K562 (cell line): ENCODE data around the gene SERPINH1. TPM values are rescaled to one million over a fixed set of nuclear protein-coding genes. Genes with fewer than 3 reads are reported as not detected.
A peak's percentile ranks its signal among the peaks of the same experiment; 100 is the strongest.

Experiments
- ATAC-seq: fragments of 200-7000 bp; cut with Tn5 transposase; 3 replicates; pipeline ENCODE4 v1.9.1; 2020; ENCODE audit warnings: moderate library complexity
- BruUV-seq: library from RNA; stranded (reverse); fragments of 400-500 nt; replicated peaks from 2 replicates; lab custom pipeline; 2021; lab: Mats Ljungman, UMichigan
- CTCF ChIA-PET: fragments of 300-600 bp; formaldehyde crosslinking; extraction: SDS; loops from one replicate; lab custom pipeline; 2021; ENCODE audit warnings: low intra/inter-chr PET ratio; lab: Yijun Ruan, JAX
- POLR2A ChIA-PET: fragments of 300-600, 350-650 bp; sonication (Branson Sonifier 250); formaldehyde crosslinking; extraction: SDS; loops from one replicate; lab custom pipeline; 2021; ENCODE audit warnings: antibody characterized with exemption, inconsistent platforms; lab: Yijun Ruan, JAX
- DNase-seq, 4 experiments: peaks; one replicate each; pipeline versions ENCODE4 v3.0.0 to v3.0.0-alpha.2; 2011 to 2018; ENCODE audit warnings: low spot score in 3 of 4, mixed read lengths in 3 of 4; ENCODE audit errors: extremely low read depth in 1 of 4
- FAIRE-seq: peaks from 2 replicates; lab custom pipeline; 2011; peaks lifted over from hg19 to GRCh38; lab: Jason Lieb, UNC
- H2AFZ ChIP-seq: 2 replicates; pipeline ENCODE4 v1.6.0; 2011; ENCODE audit warnings: low read depth, low read length, control low read depth, inconsistent platforms
- H3K27ac ChIP-seq: fragments of 200-600 bp; 3 replicates; pipeline ENCODE4 v1.8.0; 2011; ENCODE audit warnings: low read depth, mild to moderate bottlenecking, control low read depth, inconsistent platforms, low read length, moderate library complexity, mixed read lengths; ENCODE audit errors: extremely low read depth
- H3K27me3 ChIP-seq, 2 experiments: fragments of 300-600 bp in 1 of 2; 2 replicates in 1 of 2; 3 replicates in 1 of 2; pipeline versions ENCODE4 v1.6.0 to v1.8.0; 2011; ENCODE audit warnings: inconsistent platforms in 2 of 2, low read length in 2 of 2, mild to moderate bottlenecking in 1 of 2, mixed read lengths in 1 of 2, moderate library complexity in 1 of 2; ENCODE audit not compliant: control insufficient read depth in 2 of 2, insufficient read depth in 2 of 2
- H3K36me3 ChIP-seq: fragments of 300-600 bp; 3 replicates; pipeline ENCODE4 v1.8.0; 2011; ENCODE audit warnings: mild to moderate bottlenecking, low read length, inconsistent platforms; ENCODE audit not compliant: control insufficient read depth, insufficient read depth
- H3K4me1 ChIP-seq, 2 experiments: fragments of 200-600 bp in 1 of 2; replicated peaks in 1 of 2; 2 replicates in 1 of 2; 3 replicates in 1 of 2; pipeline versions ENCODE4 v1.5.1 to v1.8.0; 2011; ENCODE audit warnings: inconsistent platforms in 2 of 2, low read length in 2 of 2, mild to moderate bottlenecking in 1 of 2, mixed read lengths in 1 of 2, moderate library complexity in 1 of 2; ENCODE audit not compliant: control insufficient read depth in 2 of 2, insufficient read depth in 2 of 2
- H3K4me2 ChIP-seq: 2 replicates; pipeline ENCODE4 v1.6.1; 2011; ENCODE audit warnings: low read length, control low read depth, inconsistent platforms, mixed read lengths; ENCODE audit not compliant: insufficient read depth
- H3K4me3 ChIP-seq: fragments of 200-600 bp; sonication (generic), shearing (Covaris generic); 2 replicates; pipeline ENCODE4 v1.5.1; 2016; ENCODE audit warnings: control low read depth, inconsistent platforms
- H3K79me2 ChIP-seq: fragments of 200-600 bp; 3 replicates; pipeline ENCODE4 v1.8.0; 2011; ENCODE audit warnings: low read length, inconsistent platforms; ENCODE audit not compliant: control insufficient read depth, insufficient read depth
- H3K9ac ChIP-seq, 2 experiments: 2 replicates each; pipeline versions ENCODE4 v1.6.0 to v1.6.1; 2011; ENCODE audit warnings: low read depth in 2 of 2, low read length in 2 of 2, control low read depth in 1 of 2, inconsistent platforms in 1 of 2, mild to moderate bottlenecking in 1 of 2, mixed read lengths in 1 of 2; ENCODE audit not compliant: insufficient read depth in 1 of 2
- H3K9me1 ChIP-seq: one replicate; pipeline ENCODE4 v1.6.0; 2011; ENCODE audit warnings: inconsistent platforms, mild to moderate bottlenecking, low read length, moderate library complexity; ENCODE audit not compliant: control insufficient read depth, insufficient read depth
- H3K9me3 ChIP-seq: replicated peaks from 2 replicates; pipeline ENCODE4 v1.5.1; 2011; ENCODE audit warnings: low read depth, low read length, inconsistent platforms; ENCODE audit not compliant: control insufficient read depth, insufficient read depth
- H4K20me1 ChIP-seq: replicated peaks from 2 replicates; pipeline ENCODE4 v1.6.1; 2011; ENCODE audit warnings: low read length, inconsistent platforms, mixed read lengths; ENCODE audit not compliant: control insufficient read depth, insufficient read depth
- BRF1 ChIP-seq: IDR thresholded peaks from 3 replicates; pipeline ENCODE4 v1.6.1; 2011; ENCODE audit warnings: borderline replicate concordance, mild to moderate bottlenecking; ENCODE audit not compliant: insufficient read length; ENCODE audit errors: extremely low read depth
- ID3 ChIP-seq, 2 experiments: fragments of 250-450 bp in 1 of 2; fragments of 450-650 bp in 1 of 2; sonication (Bioruptor Pico) in 1 of 2; IDR thresholded peaks; 2 replicates each; pipeline versions ENCODE4 v1.6.1 to v1.8.0; 2016 to 2021; ENCODE audit warnings: mild to moderate bottlenecking in 2 of 2, moderate library complexity in 2 of 2, missing compliant biosample characterization in 1 of 2, missing genetic modification characterization in 1 of 2
- MEF2D ChIP-seq: conservative IDR thresholded peaks from 2 replicates; pipeline ENCODE4 v1.6.1; 2016; ENCODE audit warnings: low read depth, missing genetic modification characterization, missing compliant biosample characterization
- STAG1 ChIP-seq: sonication (generic); formaldehyde crosslinking; IDR thresholded peaks from 2 replicates; pipeline ENCODE4 v1.5.0; 2020; ENCODE audit warnings: missing genetic modification reagents, borderline replicate concordance
- ZNF3 ChIP-seq: fragments of 250-450 bp; sonication (Bioruptor Pico); IDR thresholded peaks from 2 replicates; pipeline ENCODE4 v1.5.0; 2021; ENCODE audit warnings: mild to moderate bottlenecking, moderate library complexity
- ZNF316 ChIP-seq: fragments of 450-650 bp; IDR thresholded peaks from 2 replicates; pipeline ENCODE4 v1.6.1; 2016
- WGBS: fragments of 100-300 bp; shearing (Covaris generic); methylation state at CpG from one replicate; pipeline ENCODE4 v1.1.6; 2016; ENCODE audit warnings: low coverage, mixed read lengths; ENCODE audit not compliant: insufficient coverage; ENCODE audit errors: missing lambda C conversion rate; 5-methylcytosine and 5-hydroxymethylcytosine counted together
- in situ Hi-C: fragments of 300-500 bp; cut with MboI; formaldehyde crosslinking; loops from 4 replicates; pipeline ENCODE4 v1.15.0; 2018; ENCODE audit warnings: inconsistent platforms, mixed read lengths
- intact Hi-C: fragments of 100-400 bp; cut with micrococcal nuclease; formaldehyde crosslinking; loops from 2 replicates; pipeline ENCODE4 v1.14.2; 2022
- polyA plus RNA-seq, 8 experiments: library from polyadenylated mRNA; depleted of rRNA in 4 of 8; stranded (reverse) in 5 of 8; unstranded in 3 of 8; fragments of >200 nt; fragmentation: Nextera tagmentation in 2 of 8; fragmentation: Illumina TruSeq in 1 of 8; extraction: Ambion mirVana in 2 of 8; extraction: Trizol in 1 of 8; gene quantifications; 2 replicates each; pipeline versions ENCODE4 v1.2.1 to v1.2.3, GENCODE V29; 2011 to 2014; ENCODE audit warnings: inconsistent platforms in 1 of 8, missing spikeins in 1 of 8
- total RNA-seq, 7 experiments: library from RNA; depleted of rRNA in 6 of 7; stranded (reverse); fragments of >200 nt in 6 of 7; fragmentation: Illumina TruSeq in 2 of 7; extraction: Trizol in 2 of 7; gene quantifications; 2 replicates each; pipeline versions ENCODE4 v1.2.1 to v1.2.3, GENCODE V29; 2011 to 2021; ENCODE audit warnings: low replicate concordance in 1 of 7

SERPINH1 gene
- total and polyA plus RNA-seq, 9 of the 15 experiments (the other 6 are each of a cell fraction or from before 2014, with no cell fraction given): 2.8 to 106 (median 67.9) TPM

DNA sequence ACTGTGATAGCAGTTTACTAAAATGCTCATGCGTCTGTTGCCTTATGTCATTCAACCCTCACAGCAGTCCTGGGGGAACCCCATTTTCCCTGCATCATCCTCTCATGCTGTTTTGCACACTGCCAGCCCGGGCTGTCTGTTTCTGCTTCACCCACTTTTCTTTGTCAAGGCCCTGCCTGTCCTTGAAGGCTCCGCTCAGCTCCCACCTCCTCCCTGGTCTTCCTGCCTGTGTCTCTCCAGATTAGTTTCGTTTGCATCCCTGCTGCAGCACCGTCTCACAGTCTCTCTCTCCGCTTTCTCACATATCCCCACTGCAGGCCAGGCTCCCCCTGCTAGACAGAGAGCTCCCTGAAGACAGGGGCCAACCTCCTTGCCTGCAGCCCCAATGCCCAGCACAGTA, 29.9 kb downstream of the SERPINH1 start:
- no peak for DNase-seq
- no peaks in the 10 kb centered on the region for H3K79me2 ChIP-seq
- H3K9ac ChIP-seq: peak overlapping the region in 1 of 2 experiments; percentile 15; a peak in 1 of 4 replicates
- no peak overlapping the region for H2AFZ ChIP-seq
- no peaks in the 10 kb centered on the region for H3K9me1 ChIP-seq
- H4K20me1 ChIP-seq: no peaks in the 10 kb centered on the region
- TF ChIP-seq ZNF3 (CRISPR knock-in tag): no peak
- no peak for TF ChIP-seq BRF1
- no peak for TF ChIP-seq STAG1 (CRISPR knock-in tag)
- TF ChIP-seq MEF2D: no peak
- no peak for TF ChIP-seq ID3 (CRISPR knock-in tag; IDR thresholded peaks at IDR 0.05)
- no peak for TF ChIP-seq ID3 (tag; IDR thresholded peaks at IDR 0.05)
- TF ChIP-seq ZNF316: 0 out of 2 replicates have a peak, but pooled peaks have one; percentile 1
- H3K27ac ChIP-seq: no peak overlapping the region
- in situ Hi-C loops: no loop called here
- H3K4me2 ChIP-seq: no peak overlapping the region
- CTCF ChIA-PET: no interaction called here
- no peak for ATAC-seq
- FAIRE-seq: no peak
- H3K9me3 ChIP-seq: no peaks in the 10 kb centered on the region
- POLR2A ChIA-PET: interaction anchor here (1.8 kb wide), 1 partner anchor 17 kb away, joined by 6 read pairs; no protein-coding TSS in a partner anchor
- intact Hi-C loops: loop anchor here (5.0 kb wide), 1 partner anchor 45 kb away; no protein-coding TSS in a partner anchor
- H3K27me3 ChIP-seq: no peaks in the 10 kb centered on the region
- 54% methylated on average over 6 of the region's 6 CpGs for WGBS
- H3K4me1 ChIP-seq: peaks cover 43 to 48% of the 10 kb centered on the region in 2 experiments; a peak in 4 of 5 replicates
- no peaks in the 10 kb centered on the region for H3K36me3 ChIP-seq
- BruUV-seq: no TSS peak
- no peak overlapping the region for H3K4me3 ChIP-seq
